HG03108 (cell line): ENCODE data around the gene CTRB2.
"Not testable (repeated sequence)": the region's sequence is repeated elsewhere in the genome, so short reads cannot be mapped to it uniquely, and the experiment has no call there.

ENCODE experiments used
- ATAC-seq: cut with Tn5 transposase; IDR thresholded peaks from one replicate; pipeline ENCODE4 v1.9.1; 2021; ENCODE audit warnings: moderate library complexity; ENCODE audit not compliant: unreplicated experiment

The CTRB2 gene

DNA sequence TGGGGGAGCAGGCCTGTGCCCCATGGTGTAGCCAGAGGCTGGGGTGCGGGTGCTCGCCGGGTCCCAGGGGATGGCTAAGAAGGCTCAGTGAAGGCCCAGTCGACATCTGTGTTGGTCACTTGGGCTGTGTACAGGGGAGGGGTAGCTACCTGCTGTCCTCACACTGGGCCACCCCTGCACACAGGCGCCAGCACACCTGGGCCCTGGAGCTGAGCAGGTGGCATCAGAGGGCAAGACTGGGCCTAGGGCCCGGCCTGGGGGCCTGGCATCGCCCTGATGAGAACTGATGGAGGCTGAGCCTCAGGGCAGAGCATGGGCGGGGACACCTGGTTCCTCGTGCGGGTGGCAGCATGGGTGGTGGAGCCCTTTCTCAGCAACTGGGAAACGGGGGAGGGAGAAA lies 870 bp upstream of the CTRB2 start:
- ATAC-seq: no peak

DNA sequence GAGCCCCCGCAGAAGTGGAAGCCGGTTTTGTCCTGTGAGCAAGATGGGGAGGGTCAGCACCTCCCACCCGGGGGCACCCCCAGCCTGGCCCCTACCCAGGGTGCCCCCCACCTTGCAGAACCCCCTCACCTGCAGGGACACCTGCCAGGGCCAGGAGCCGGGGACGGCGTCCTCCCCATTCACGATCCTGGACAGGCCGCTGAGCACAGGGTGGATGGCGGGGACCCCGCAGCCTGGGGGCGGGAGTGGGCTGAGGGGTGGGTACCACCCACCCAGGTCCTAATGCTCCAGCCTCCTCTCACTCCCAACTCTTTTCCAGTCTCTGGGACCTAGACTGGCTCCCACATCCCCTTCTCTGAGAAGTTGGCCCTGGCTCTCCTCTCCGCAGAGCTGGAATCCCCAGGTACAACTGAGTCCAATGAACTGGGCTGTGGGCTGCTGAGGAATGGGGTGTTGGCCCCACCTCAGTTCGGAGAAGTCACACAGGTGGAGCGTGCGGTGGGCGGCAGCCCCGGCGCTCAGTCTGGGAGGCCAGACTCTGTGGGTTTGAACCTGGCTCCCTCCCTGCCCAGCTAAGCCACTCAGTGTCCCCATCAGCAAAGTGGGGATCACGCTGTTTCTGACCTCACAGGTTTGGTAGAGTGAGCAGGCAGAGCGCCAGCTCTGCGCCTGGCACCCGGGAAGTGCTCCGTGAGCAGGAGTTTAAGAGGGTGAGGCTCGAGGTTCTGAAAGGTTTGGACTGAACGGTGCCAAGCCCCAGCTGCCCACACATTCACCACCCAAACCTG lies 806 bp downstream of the CTRB2 start:
- ATAC-seq: not testable (repeated sequence)

DNA sequence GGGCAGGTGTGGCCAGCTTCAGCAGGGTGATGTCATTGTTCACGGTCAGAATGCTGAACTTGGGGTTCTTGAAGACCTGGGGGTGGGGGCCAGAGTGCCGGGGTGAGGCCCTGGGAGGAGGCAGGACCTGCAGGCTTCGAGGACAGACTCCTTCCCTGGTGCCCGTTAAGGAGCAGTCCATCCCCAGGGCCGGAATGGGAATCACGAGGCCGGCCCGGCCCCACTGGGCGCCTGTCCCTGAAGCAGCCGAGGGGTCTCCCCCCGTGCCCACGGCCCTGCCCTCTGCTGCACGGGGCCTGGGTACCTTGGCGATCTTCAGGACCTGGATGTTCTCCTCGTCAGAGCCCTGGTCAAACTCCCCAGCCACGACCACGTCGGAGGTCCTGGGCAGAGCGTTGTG lies 1.5 kb downstream of the CTRB2 start:
- ATAC-seq: not testable (repeated sequence)

DNA sequence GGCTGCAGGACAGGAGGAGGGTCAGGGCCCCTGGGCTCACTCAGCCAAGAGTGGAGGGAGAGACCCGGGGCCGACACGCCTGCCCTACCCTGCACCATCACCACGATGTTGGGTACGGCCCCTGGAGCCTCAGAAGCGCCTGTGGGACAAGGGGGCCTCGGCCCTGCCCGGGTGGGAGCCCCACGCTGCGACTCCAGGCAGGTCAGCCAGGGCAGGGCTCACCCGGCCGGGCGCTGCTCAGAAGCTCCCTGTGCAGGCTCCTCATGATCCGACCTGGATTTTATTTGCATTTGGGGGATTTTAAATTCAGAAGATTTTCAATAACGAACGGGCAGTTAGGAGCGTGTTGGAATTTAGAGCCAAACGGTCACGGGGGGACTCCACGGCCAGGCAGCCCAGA lies 2.1 kb downstream of the CTRB2 start:
- not testable (repeated sequence) for ATAC-seq

DNA sequence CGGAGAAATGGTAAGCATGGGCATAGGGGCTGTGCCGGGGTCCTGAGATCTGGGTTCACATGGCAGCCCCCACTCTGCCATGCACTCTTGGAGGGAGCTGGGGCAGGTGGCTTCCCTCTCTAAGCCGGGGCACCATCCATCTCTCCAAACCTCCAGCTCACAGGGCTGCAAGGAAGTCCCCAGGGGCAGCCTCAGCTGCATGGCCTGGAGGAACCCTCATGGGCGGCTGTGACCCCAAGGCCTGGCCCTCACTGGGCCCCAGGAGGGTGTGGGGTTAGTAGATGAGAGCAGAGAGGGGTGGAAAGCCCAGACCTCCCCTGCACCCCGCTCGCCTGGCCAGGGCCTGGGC lies 2.6 kb downstream of the CTRB2 start:
- ATAC-seq: no peak

DNA sequence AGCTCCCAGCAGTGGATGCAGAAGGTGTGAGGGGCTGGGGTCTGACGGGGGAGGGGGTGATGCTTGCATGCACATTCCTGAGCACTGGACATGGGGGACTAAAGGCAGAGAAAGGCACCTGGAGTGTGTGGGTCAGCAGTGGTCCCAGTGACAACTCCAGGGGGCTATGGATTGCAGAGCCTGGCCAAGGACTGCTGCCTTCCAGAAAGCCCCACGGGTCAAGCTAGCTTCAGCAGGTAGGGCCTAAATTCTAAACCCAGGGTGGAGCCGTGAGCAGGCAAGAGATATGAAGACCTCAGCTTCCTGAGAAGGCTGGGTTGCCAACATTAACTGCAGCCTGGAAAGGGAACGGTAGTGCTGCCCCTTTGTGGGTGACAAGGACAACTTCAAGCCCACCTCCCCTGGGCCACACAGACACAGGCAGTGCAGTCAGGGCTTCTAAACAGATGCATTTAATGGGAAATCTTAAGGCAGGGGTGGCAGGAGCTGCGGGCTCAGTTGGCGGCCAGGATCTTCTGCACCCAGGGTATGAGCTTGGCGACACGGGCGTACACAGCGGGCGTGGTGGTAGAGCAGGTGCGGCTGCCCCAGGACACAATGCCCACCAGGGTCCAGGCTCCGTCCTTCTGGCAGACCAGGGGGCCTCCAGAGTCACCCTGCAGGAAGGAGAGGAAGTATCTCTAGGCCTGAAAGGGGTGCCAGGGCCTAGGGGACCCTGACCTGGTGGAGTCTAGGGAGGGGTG lies 3.1 kb downstream of the CTRB2 start:
- ATAC-seq: no peak

DNA sequence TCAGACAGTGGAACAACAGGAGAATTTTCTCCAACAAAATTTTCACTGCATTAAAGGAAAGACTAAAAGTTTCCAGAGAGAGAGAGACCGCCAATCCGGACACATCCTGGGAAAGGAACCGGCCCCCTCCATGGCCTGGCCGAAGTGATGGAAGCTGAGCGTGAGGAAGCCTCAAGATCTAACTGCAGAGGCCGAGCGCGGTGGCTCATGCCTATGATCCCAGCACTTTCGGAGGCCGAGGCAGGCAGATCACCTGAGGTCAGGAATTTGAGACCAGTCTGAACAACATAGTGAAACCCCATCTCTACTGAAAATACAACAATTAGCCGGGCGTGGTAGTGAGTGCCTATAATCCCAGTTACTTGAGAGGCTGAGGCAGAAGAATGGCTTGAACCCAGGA lies 3.9 kb downstream of the CTRB2 start:
- no peak for ATAC-seq

DNA sequence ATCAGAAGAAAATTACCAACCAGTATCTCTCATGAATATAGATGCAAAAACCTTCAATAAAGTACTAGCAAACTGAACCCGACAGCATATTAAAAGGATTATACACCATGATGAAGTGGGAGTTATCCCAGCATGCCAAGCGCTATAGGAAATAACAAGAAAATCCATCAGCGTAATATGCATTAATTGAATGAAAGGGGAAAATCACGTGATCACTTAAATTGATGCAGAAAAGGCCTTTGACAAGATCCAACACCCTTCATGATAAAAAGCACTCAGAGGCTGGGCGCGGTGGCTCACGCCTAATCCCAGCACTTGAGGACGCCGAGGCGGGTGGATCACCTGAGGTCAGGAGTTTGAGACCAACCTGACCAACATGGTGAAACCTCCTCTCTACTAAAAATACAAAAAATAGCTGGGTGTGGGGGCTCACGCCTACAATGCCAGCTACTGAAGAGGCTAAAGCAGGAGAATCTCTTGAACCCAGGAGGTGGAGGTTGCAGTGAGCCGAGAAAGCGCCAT lies 4.8 kb downstream of the CTRB2 start:
- ATAC-seq: no peak

DNA sequence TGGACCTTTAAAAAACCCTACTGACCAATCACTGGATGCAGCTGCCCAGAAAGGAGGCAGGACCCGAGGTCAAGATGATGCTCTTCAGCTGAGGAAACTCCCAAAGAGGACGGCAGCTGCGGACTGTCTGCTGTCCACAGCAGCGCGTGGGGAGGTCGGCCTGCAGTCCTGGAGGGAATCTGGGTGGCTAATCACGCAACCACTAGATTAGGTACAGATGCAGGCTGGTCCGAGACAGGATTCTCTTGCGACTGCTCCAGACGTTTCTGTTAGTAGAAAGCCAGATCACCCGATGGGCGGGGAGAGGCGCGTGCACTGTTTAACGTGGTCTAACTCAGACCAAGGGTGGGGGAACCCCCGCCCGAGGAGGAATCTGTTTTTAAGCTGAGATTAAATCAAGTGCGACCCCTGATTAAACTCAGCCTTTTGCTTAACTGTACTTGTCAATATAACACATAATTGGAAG lies 8.8 kb downstream of the CTRB2 start:
- ATAC-seq: no peak

DNA sequence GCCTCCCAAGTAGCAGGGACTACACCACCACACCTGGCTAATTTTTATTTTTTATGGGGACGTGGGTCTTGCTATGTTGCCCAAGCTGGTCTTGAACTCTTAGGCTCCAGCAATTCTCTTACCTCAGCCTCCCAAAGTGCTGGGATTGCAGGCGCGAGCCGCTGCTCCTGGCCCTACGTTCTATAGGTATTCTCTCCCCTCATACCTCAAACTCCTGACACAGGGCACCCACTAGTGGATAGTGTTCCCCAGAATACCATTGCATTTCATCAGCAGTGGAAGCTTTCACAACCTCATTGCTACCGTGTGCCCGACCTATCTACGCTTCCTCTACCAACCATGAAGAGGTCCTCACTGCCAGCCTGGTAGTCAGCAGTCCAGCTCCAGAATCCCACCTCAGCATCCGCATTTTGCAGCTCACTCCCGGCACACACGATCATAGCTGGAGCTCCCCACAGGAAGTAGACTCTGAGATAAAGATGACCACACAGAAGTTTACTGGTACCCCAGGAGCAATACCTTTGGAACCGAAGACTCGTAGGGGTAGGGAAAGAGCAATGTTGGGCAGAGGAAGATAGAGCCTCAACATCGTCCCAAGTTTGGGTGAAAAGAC lies 9.3 kb downstream of the CTRB2 start:
- ATAC-seq: no peak

DNA sequence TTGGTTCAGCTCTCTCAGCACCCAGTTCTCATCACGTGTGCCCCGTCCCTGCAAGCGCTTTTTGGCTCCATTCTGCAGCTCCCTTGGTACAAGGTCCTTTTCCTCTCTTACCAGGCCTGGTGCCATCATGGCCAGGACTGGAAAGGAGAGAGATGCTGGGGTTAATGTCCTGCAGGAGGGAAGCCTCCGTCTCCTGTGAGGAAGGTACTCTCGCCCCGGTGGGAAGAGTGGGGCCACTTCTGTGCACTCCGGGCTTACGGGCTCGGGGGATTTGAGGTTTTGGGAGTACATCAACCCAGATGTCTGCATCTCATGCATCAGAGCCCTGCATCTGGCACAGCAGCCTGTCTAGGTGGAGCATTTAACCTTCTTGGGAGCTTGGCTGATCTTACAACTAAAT lies 10.1 kb downstream of the CTRB2 start:
- no peak for ATAC-seq

DNA sequence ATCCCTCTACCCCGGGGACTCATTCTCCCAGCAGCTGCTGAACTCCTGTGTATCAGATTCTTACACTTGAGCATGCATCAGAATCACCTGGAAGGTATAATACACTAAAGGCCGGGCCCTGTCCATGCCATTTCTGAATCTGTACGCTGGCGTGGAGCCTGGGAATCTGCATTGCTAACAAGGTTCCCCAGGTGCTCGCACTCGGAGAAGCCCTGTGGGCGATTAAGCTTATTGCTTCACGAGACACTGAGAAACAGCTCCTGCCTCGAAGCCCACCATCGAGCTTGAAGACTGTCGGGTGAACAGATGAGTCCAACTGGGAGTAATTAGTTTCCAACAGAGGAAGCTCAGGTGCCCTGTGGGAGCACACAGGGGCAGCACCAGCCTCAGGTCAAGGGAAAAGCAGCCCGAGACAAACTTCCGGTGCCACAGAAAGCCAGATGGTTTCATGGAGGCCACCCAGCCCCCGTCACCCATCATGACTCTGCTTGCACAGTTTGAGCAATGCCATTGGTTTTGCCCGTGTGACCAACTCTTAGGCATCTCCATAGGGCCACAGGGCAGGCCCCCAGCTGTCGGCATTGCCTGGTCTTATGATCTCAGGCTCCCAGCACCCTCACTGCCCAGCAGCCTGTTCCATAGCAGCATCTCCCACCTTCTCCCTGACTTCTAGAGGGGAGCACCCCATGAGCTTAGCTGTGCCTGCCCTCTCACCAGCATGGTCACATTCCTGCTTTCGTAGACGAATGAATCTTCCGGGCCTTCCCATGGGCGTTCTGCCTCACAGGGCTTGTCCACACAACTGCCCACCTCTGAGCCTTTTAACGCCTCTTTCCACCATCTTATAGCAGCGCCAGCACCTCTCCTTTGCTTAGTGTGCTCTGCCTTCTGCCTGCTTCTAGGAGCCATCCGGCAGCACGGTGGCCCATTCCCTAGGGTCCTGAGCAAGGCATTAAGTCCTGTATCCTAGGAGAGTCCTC lies 10.9 kb downstream of the CTRB2 start:
- ATAC-seq: no peak

DNA sequence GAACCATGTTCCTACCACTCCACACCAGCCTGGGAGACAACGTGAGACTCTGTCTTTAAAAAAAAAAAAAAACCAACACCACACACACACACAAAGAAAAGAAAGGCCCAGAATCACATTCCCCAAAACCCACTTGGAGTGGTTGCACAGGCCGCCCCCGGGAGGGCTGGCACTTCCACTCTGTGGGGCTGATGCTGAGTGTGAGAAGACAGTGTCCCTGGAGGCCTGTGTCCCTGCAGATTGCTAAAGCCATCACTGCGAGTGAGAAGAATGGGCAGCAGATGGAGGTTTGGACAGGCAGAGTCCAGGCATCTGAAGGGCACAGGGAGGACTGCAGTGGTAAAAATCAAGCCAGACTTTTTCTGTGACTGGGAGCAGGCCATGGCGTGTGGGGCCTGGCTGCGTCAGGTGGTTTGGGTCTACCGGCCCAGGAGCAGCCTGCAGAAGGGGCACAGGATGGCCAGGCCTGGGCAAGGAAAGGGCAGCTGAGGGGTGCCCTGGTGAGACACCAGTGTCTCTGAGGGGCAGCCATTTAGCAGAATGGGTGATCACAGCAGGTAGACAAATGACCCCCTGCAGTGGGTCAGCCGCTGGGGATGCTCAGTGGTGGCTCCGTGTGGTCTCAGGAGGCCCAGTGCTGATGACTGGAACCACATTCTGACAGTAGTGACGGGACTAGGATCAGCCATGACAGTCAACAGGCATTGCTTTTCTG lies 13.1 kb downstream of the CTRB2 start:
- ATAC-seq: no peak

DNA sequence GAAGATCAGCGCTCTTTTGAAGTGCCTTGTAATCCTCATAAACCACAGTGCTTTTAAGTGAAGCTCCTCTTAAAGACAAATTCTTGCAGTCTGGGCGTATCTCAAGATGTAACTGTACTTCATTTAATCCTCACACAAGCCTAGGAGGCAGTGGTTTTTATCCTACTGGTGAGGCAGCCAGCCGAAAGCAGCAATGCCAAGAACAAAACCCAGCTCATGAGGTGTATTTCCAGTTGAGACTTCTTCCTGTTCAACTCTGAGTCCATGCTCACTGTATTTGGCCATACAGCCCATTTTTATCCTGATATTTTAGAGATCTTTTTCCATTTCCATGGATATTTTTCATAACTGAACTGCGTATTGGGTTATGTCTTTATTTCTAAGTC lies 13.7 kb downstream of the CTRB2 start:
- ATAC-seq: no peak

DNA sequence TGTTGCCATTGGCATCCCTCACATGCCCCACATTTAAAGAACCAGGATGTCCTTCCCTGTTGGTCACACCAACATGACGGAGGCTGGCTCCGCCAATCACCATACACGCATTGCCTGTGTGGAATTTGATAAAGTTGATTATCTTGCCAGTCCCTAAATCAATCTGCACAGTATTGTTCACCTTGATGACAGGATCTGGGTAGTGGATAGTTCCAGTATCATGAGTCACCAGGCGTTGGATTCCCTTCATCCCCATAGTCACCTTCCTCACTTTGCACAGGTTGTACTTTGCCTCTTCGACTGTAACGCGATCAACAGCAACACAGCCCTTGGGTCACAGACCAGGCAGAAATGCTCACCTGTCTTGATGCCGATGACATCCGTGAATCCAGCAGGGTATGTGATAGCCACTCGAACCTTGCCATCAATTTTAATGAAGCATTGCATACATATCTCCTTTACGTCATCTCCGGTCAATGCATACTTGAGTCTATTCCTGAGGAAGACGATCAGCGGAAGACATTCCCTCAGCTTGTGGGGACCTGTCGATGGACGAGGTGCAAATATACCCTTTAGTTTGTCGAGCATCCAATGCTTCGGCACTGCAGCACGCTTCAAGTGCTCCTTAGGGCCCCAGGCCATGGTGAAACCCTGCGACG lies 14.2 kb downstream of the CTRB2 start:
- no peak for ATAC-seq

DNA sequence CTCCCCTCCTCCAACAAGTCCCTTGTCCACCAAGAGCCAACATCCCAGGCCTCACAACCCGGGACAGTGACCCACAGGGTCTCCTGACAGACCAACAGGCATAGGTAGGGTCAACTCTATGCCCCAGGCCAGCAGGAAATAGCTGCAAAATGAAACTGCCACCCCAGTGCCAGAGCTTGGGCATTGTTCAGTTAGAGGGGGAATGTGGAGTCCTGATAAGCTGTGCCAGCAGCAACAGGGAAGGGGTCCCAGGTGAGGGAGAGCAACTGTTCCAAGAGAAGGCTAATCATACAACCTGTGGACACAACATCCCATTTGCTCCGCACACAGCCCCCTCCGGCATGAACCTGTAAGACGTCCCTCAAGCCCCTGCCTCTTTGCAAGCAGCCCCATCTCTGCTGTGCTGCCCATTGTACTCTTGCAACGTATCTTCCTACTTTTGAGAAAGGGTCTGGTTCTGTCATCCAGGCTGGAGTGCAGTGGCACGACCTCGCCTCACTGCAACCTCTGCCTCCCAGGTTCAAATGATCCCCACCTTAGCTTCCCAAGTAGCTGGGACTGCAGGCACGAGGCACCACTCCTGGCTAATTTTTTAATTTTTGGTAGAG lies 17.2 kb downstream of the CTRB2 start:
- ATAC-seq: no peak

DNA sequence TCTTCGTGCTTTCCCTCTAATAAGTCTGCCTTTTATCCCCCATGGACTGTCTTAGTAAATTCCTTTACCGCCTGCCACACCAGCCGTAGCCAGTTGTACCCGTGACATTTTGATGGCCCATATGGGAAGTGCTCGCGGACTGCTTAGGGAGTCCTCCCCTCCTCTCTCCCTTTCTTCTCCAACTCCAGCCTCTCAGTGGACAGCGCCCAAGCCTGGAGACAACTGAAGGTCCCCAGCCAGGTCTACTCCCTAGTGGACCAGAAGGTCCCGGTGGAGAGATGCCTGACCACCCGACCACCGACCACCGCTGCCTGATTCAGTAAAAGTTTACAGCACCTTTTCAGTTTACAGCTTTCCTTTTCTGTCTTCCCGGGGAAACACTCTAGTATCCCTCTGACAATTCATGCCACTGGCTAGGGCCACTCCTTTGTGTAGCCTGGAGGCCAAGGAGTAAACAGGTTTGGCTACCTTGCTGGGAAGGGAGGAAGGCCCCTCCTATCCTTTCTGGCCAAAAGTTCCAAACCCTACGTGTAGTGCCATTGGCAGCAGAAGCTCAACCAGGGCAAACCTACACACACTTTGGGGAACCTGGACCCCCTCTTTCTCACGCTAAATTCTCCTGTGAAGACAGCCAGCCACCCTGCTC lies 18.0 kb downstream of the CTRB2 start:
- no peak for ATAC-seq

DNA sequence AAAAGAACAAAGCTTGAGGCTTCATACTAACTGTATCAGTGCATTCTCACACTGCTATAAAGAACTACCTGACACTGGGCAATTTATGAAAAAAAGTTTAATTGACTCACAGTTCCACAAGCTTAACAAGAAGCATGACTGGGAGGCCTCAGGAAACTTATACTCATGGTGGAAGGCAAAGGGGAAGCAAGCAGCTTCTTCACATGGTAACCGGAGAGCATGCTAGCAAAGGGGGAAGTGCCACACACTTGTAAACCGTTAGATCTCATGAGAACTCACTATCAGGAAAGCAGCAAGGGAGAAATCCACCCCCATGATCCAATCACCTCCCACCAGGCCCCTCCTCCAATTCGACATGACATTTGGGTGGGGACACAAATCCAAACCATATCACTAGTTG lies 25.3 kb downstream of the CTRB2 start:
- no peak for ATAC-seq

DNA sequence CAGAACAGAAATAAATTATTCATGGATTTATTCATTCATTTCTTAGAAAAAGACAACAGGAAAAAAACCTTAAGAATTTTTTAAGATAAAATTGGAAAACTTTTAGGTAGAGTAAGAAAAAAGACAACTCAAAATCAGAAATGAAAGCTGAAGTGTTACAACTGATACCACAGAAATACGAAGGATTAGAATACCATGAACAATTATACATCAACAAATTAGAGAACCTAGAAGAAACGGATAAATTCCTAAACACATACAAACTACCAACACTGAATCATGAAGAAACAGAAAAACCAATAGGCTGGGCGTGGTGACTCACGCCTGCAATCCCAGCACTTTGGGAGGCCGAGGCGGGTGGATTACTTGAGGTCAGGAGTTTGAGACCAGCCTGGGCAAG lies 27.8 kb downstream of the CTRB2 start:
- ATAC-seq: no peak
